Cortex of kidney (tissue), 1 donor: ENCODE measurements around the gene ITGAV.
"Not testable (repeated sequence)": the region's sequence is repeated elsewhere in the genome, so short reads cannot be mapped to it uniquely, and the experiment has no call there.

ENCODE experiments used
- DNase-seq: peaks from one replicate; lab custom pipeline; 2025; lab: John Stamatoyannopoulos, UW

The ITGAV gene

DNA sequence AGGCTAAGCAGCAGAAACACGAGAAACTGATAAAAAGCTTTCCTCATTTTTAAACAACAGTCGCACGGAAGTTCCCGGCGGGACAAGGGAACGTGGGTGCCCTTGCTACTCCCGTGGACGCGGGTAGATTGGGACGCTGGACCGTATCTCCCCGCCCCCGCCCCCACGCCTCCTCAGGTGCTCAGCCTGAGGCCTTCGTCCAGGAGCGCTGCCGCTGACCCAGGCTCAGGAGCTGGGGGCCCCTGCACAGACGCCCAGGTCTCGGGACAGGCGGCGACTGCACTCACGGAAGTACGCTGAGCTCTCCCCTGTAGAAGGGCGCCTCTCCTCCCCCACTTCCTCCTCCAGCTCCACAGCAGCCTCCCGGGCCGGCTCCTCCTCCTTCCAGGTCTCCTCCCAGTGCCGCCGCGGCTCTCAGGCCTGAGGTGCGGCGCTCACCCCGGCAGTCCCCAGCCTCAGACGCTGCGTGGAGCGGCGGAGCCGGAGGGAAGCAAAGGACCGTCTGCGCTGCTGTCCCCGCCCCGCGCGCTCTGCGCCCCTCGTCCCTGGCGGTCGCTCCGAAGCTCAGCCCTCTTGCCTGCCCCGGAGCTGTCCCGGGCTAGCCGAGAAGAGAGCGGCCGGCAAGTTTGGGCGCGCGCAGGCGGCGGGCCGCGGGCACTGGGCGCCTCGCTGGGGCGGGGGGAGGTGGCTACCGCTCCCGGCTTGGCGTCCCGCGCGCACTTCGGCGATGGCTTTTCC lies at the start of gene ITGAV:
ITGAV (plus strand) TSS at position 445 of the 738 bp plus-strand sequence; CDS start at position 728, 283 bp downstream.
- peak; percentile 25 for DNase-seq

GRCh38 chr2:186540941-186541340 lies 48.9 kb upstream of the ITGAV start:
- DNase-seq = no peak

DNA sequence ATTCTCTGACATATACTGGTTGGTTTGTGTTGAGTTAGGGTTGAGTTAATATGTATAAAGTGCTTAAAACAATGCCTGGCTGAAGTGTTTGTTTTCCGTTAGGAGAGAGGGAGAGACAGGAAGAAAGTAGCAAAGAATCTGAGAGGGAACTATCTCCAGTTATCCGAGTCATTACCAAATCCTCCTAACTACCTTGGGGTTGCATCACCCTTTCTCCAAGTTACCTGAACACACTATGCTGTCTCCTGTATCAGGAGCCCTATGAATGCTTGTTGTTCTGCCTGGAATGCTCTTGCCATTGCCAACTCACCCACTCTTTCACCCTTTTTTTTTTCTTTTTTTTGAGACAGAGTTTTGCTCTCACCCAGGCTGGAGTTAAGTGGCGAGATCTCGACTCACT lies 47.9 kb upstream of the ITGAV start:
- DNase-seq = no peak

DNA sequence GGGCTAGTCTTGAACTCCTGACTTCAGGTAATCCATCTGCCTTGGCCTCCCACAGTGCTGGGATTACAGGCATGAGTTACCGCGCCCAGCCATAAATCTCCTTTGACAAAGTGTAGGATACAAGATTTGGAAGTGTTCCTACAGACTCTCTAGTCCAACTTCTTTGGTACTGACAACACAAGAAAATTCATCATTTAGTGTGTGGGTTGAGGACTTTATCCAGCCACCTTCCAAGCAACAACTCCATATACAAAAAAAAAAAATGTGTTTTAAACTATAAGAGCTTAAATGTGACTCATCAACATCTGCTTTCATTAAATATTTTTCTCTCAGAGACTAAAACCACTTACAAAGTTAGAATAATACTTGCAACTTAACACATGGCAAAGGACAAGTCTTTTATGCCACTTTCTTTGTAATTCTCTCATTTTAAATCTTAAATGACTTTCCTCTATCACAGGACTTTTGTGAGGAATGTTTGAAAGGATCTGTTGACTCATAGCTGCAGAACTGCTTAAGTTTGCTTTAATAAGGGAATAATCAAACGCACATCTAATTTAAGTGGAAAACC lies 46.2 kb upstream of the ITGAV start:
- DNase-seq = no peak

GRCh38 chr2:186544255-186544675 lies 45.6 kb upstream of the ITGAV start:
- DNase-seq = no peak

- no peak for DNase-seq
Observed at GRCh38 chr2:186546846-186547245, 43.0 kb upstream of the ITGAV start.

GRCh38 chr2:186551323-186552050 lies 38.4 kb upstream of the ITGAV start:
- DNase-seq = no peak

- DNase-seq = no peak
Observed at GRCh38 chr2:186554429-186554828, 35.4 kb upstream of the ITGAV start.

GRCh38 chr2:186554850-186555671 lies 34.8 kb upstream of the ITGAV start:
- DNase-seq = no peak

GRCh38 chr2:186558512-186559276 lies 31.2 kb upstream of the ITGAV start:
- no peak for DNase-seq

DNA sequence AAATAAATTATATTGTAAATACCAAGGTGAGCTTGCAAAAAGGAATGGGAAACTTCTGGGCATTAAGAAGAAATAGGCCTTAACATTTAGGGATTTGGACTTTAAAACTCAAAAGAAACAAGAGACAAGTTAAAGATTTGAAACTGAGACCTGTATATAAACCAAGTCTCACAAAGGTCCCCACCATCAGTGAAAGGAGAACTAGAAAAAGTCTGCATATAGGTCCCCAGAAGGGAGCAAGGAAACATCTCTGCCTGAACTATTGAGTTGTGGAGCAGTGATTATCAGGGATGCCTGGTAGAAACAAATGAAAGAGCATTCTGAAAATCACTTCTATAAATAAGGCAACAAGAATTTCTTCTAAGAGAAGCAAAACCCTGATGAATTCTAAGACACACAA lies 30.5 kb upstream of the ITGAV start:
- DNase-seq = no peak

- no peak for DNase-seq
Observed at GRCh38 chr2:186559848-186560247, 30.0 kb upstream of the ITGAV start.

DNA sequence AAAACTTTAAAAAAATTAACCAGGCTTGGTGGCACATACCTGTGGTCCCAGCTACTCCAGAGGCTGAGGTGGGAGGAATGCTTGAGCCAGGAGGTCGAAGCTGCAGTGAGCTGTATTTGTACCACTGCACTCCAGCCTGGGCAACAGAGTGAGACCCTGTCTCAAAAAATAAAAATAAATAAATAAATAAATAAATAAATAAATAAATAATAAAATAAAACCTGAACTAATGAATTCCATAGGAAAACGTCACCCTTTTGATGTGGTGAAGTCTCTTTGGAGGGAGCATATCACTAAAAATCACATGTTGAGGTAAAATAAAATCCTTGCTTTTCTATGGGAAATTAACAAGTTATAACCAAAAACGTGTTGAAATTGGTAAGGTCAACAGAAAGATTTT lies 29.6 kb upstream of the ITGAV start:
- no peak for DNase-seq

DNA sequence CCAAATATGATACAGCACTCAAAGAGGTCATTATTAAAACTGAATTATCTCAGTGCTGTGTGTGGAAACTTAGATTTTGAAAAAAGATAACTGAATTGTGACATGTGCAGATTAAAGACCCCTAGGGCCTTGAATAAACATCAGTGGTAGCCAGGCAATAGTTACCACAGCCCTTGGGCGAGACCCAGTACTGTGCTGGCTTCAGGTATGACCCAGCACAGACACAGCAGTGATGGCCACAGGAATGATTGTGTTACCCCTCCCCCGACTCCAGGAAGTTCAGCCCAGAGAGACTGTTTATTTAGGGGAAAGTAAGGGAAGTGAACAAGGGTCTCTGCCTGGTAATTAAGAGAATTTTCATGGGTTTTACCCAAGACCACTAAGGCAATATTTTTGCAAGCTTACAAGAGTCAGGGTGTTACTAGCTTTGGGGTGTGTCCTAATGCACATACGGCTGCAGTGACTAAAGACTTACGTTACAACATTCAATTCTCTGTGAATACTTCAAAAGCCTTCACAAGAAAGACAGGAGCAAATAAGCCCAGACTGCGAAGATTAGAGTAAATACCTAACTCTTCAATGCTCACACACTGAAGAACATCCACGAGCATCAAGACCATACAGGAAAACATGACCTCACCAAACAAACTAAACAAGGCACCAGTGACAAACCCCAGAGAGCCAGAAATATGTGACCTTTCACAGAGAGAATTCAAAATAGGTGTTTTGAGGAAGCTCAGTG lies 28.2 kb upstream of the ITGAV start:
- no peak for DNase-seq

DNA sequence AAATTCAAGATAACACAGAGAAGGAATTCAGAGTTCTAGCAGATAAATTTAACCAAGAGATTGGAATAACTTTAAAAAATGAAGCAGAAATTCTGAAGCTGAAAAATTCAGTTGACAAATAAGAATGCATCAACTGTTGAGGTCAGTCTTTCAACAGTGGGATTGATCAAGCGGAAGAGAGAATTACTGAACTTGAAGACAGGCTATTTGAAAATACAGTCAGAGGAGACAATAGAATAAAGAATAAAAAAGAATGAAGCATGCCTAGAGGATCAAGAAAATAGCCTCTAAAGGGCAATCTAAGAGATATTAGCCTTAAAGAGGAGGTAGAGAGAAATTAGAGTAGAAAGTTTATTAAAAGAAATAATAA lies 27.7 kb upstream of the ITGAV start:
- DNase-seq = no peak

DNA sequence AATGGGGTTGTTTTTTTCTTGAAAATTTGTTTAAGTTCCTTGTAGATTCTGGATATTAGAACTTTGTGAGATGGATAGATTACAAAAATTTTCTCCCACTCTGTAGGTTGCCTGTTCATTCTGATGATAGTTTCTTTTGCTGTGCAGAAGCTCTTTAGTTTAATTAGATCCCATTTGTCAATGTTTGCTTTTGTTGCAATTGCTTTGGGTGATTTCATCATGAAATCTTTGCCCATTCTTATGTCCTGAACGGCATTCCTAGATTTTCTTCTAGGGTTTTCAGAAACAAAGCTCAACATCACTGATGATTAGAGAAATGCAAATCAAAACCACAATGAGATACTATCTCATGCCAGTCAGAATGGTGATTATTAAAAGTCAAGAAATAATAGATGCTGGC lies 21.3 kb upstream of the ITGAV start:
- DNase-seq = not testable (repeated sequence)

GRCh38 chr2:186569127-186569526 lies 20.7 kb upstream of the ITGAV start:
- not testable (repeated sequence) for DNase-seq

DNA sequence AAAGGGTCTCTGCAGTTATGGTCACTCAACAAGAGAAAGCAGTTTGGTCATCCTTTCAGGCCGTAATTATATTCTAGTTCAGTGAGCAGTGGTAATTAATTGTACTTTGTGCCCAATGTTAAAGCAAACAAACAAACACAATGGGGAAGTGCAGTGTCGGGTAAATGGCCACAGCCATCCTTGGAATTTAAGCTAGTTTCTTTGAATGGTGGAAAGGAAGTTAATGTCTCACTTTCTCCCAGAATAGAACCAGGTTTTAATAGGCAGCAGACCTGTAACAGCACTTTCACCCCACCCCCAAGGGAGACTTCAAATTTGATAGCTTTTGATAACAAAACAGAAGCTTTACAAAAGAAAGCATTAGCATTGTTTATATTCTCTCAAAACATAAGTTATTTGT lies 20.0 kb upstream of the ITGAV start:
- DNase-seq = no peak

- DNase-seq = no peak
Observed at GRCh38 chr2:186570604-186571003, 19.3 kb upstream of the ITGAV start.

DNA sequence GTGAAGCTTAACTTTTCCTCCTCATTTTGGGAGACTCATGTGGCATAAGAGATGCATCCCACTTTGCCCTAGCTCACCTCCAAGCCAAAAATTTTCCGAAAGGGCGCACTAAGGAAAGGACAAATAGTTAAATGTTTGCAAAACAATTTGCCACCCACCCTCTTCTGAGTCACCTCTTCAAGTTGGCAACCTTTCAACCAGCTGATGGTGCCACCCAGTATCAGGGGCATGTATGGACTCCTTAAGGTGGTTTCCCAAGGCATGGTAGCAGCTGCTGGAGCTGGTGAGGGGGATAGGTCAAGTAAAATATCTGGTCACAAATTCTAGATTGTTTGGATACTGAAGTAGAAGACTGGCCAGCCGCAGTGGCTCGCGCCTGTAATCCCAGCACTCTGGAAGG lies 17.2 kb upstream of the ITGAV start:
- DNase-seq = no peak

DNA sequence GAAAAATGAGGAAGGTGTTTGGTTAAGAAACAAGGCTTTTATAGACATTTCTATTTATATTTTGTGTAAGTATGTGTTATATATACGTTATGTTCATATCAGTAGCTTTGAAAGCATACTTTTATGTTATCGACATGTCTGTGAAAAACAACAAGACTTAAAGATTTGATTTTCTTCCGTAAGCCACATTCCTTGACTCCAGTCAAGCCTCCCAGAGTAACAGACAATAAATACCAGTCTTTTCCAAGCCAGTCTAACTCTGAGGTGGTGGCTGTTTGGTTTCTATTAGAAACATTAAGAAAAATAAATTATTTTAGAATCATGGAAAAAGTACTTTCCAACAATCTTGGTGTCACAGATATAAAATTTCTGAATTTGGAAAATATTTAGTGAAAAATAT lies 16.3 kb upstream of the ITGAV start:
- DNase-seq = no peak
